B cell (primary cell): Measurements from ENCODE around the gene RHBDL1. TPM values are rescaled to one million over a fixed set of nuclear protein-coding genes. Genes with fewer than 3 reads are reported as not detected.

Experiments used
- ATAC-seq: fragments of 200-7000 bp; cut with Tn5 transposase; one replicate; pipeline ENCODE4 v1.10.0; 2021; ENCODE audit warnings: low read depth, mild to moderate bottlenecking, moderate number of reproducible peaks, moderate library complexity
- CTCF ChIA-PET: fragments of 350-600 bp; sonication (Branson Sonifier 250); formaldehyde crosslinking; loops from one replicate; lab custom pipeline; 2021; ENCODE audit warnings: antibody characterized with exemption, inconsistent platforms; lab: Charles Lee
- POLR2A ChIA-PET: fragments of 350-600 bp; sonication (Branson Sonifier 250); formaldehyde crosslinking; loops from one replicate; lab custom pipeline; 2021; ENCODE audit warnings: antibody characterized with exemption; lab: Charles Lee
- DNase-seq: peaks from one replicate; pipeline ENCODE4 v3.0.0; 2013
- H2AFZ ChIP-seq: 2 replicates; pipeline ENCODE4 v1.6.1; 2012; ENCODE audit warnings: mild to moderate bottlenecking, low read depth, low read length; ENCODE audit not compliant: insufficient read depth, poor library complexity, severe bottlenecking
- H3K27ac ChIP-seq, 2 donors: 1 replicate in 1 of 2; 2 replicates in 1 of 2; pipeline ENCODE4 v1.5.1; 2012 to 2013; ENCODE audit warnings: low read length in 2 of 2, mild to moderate bottlenecking in 2 of 2, moderate library complexity in 1 of 2
- H3K27me3 ChIP-seq, 4 experiments: fragments of 200-600 bp in 1 of 4; sonication (generic) in 1 of 4; replicated peaks in 1 of 4; 1 replicate in 2 of 4; 2 replicates in 2 of 4; pipeline versions ENCODE4 v1.6.1 to v1.7.0; 2013 to 2016; ENCODE audit warnings: low read length in 3 of 4, mild to moderate bottlenecking in 2 of 4, mixed read lengths in 1 of 4, moderate library complexity in 1 of 4; ENCODE audit not compliant: insufficient read depth in 4 of 4, control insufficient read depth in 3 of 4; ENCODE audit errors: control extremely low read depth in 1 of 4
- H3K36me3 ChIP-seq, 2 experiments: replicated peaks in 1 of 2; 1 replicate in 1 of 2; 2 replicates in 1 of 2; pipeline versions ENCODE4 v1.6.1 to v1.7.1; 2013; ENCODE audit warnings: low read length in 1 of 2; ENCODE audit not compliant: insufficient read depth in 2 of 2, control insufficient read depth in 1 of 2; ENCODE audit errors: control extremely low read depth in 1 of 2, extremely low read depth in 1 of 2
- H3K4me1 ChIP-seq, 2 donors: fragments of 200-600 bp in 1 of 2; sonication (generic) in 1 of 2; 1 replicate in 1 of 2; 2 replicates in 1 of 2; pipeline versions ENCODE4 v1.5.1 to v1.6.1; 2013 to 2017; ENCODE audit warnings: low read length in 2 of 2; ENCODE audit not compliant: control insufficient read depth in 2 of 2, insufficient read depth in 2 of 2
- H3K4me2 ChIP-seq: replicated peaks from 2 replicates; pipeline ENCODE3; 2012; ENCODE audit warnings: mild to moderate bottlenecking, low read depth, low read length; ENCODE audit not compliant: poor library complexity, severe bottlenecking
- H3K4me3 ChIP-seq, 5 experiments: fragments of 200-600 bp in 1 of 5; sonication (generic) in 1 of 5; 1 replicate in 3 of 5; 2 replicates in 2 of 5; pipeline versions ENCODE4 v1.5.1 to v1.7.0; 2011 to 2016; ENCODE audit warnings: low read length in 4 of 5, mild to moderate bottlenecking in 4 of 5, low read depth in 2 of 5, control low read depth in 1 of 5, moderate library complexity in 1 of 5; ENCODE audit not compliant: insufficient read depth in 1 of 5; ENCODE audit errors: control extremely low read depth in 1 of 5, extremely low read depth in 1 of 5
- H3K79me2 ChIP-seq: fragments of 200-600 bp; sonication (generic); one replicate; pipeline ENCODE4 v1.6.0; 2016; ENCODE audit warnings: low read length; ENCODE audit not compliant: control insufficient read depth, insufficient read depth
- H3K9ac ChIP-seq: fragments of 200-600 bp; sonication (generic); 2 replicates; pipeline ENCODE4 v1.6.1; 2017; ENCODE audit warnings: mild to moderate bottlenecking, low read length, moderate library complexity
- H3K9me3 ChIP-seq, 3 donors: one replicate each; pipeline versions ENCODE4 v1.6.1 to v1.7.1; 2013; ENCODE audit warnings: low read length in 2 of 3; ENCODE audit not compliant: control insufficient read depth in 2 of 3, insufficient read depth in 1 of 3; ENCODE audit errors: control extremely low read depth in 1 of 3
- H4K20me1 ChIP-seq: 2 replicates; pipeline ENCODE4 v1.6.0; 2012; ENCODE audit warnings: mild to moderate bottlenecking, low read length; ENCODE audit not compliant: insufficient read depth, control insufficient read depth, poor library complexity, severe bottlenecking
- H3K27ac Mint-ChIP-seq: one replicate; pipeline ENCODE4 v1.8.0; 2021; ENCODE audit warnings: mixed read lengths
- H3K27me3 Mint-ChIP-seq: one replicate; pipeline ENCODE4 v1.8.0; 2021; ENCODE audit warnings: mixed read lengths
- H3K4me1 Mint-ChIP-seq: one replicate; pipeline ENCODE4 v1.8.0; 2021; ENCODE audit warnings: mixed read lengths
- H3K4me3 Mint-ChIP-seq: one replicate; pipeline ENCODE4 v1.8.0; 2021; ENCODE audit warnings: mixed read lengths
- H3K9me3 Mint-ChIP-seq: one replicate; pipeline ENCODE4 v1.8.0; 2022; ENCODE audit warnings: mixed read lengths; ENCODE audit not compliant: insufficient read depth
- CTCF ChIP-seq: fragments of 200-600 bp; IDR thresholded peaks from one replicate; pipeline ENCODE4 v1.8.0; 2022; ENCODE audit warnings: antibody characterized with exemption, mild to moderate bottlenecking
- EZH2 ChIP-seq: IDR thresholded peaks from 2 replicates; pipeline ENCODE4 v1.6.1; 2012; ENCODE audit warnings: borderline replicate concordance, low read depth, mild to moderate bottlenecking, moderate library complexity, low read length; ENCODE audit not compliant: insufficient read depth, poor library complexity, severe bottlenecking
- WGBS: methylation state at CpG from one replicate; pipeline ENCODE4 v1.1.5; 2013; ENCODE audit warnings: missing lambda C conversion rate; ENCODE audit not compliant: insufficient coverage; 5-methylcytosine and 5-hydroxymethylcytosine counted together
- intact Hi-C: fragments of 100-400 bp; cut with micrococcal nuclease; formaldehyde crosslinking; loops from one replicate; pipeline ENCODE4 v1.10.0; 2022
- polyA plus RNA-seq: library from polyadenylated mRNA; depleted of rRNA; stranded (reverse); fragments of >200 nt; gene quantifications from 2 replicates; pipeline ENCODE4 v1.2.3, GENCODE V29; 2012
- total RNA-seq, 2 donors: library from RNA; stranded (reverse); fragments of 120-200 nt in 1 of 2; gene quantifications; 1 replicate in 1 of 2; 2 replicates in 1 of 2; pipeline versions ENCODE4 v1.2.3 to v1.2.4, GENCODE V29; 2013 to 2022

The RHBDL1 gene
- total and polyA plus RNA-seq, 2 donors (not counting 1 experiment from before 2014, with no cell fraction given), result 0.76 to 1.6 TPM

GRCh38 chr16:662597-662996 lies 12.9 kb upstream of the RHBDL1 start:
- ChIA-PET POLR2A (no interaction called here), CTCF (interaction anchor here (1.1 to 1.2 kb wide), 3 partner anchors 11 to 72 kb away, joined by 3 to 5 read pairs (median 4); partner anchors contain the start of gene METTL26)
- H3K27me3 Mint-ChIP-seq, result no peaks in the 10 kb centered on the region
- H3K9me3 Mint-ChIP-seq, result no peaks in the 10 kb centered on the region
- Histone ChIP-seq H3K9me3 (no peaks in the 10 kb centered on the region), H3K4me3 (no peak overlapping the region), H4K20me1 (no peaks in the 10 kb centered on the region), H3K27me3 (no peaks in the 10 kb centered on the region), H3K4me2 (no peak overlapping the region), H3K27ac (no peak overlapping the region), H2AFZ (no peak overlapping the region), H3K79me2 (no peaks in the 10 kb centered on the region), H3K9ac (no peak overlapping the region), H3K4me1 (peaks cover 16 to 28% of the 10 kb centered on the region in 2 donors), H3K36me3 (no peaks in the 10 kb centered on the region)
- H3K4me3 Mint-ChIP-seq, result no peak overlapping the region
- peaks cover 13% of the 10 kb centered on the region for H3K4me1 Mint-ChIP-seq
- intact Hi-C loops, result no loop called here
- DNase-seq (no peak), ATAC-seq (no peak)
- no peak for TF ChIP-seq CTCF
- TF ChIP-seq EZH2, result no peak
- H3K27ac Mint-ChIP-seq, result no peak overlapping the region
- 95% methylated on average over 21 of the region's 21 CpGs for WGBS

- H3K4me1 ChIP-seq, result peaks cover 15 to 28% of the 10 kb centered on the region in 2 donors
- H3K4me3 Mint-ChIP-seq, result no peak overlapping the region
- H3K9ac ChIP-seq, result no peak overlapping the region
- H2AFZ ChIP-seq, result no peak overlapping the region
- H3K4me3 ChIP-seq, result no peak overlapping the region
- H3K27ac ChIP-seq, result no peak overlapping the region
- H4K20me1 ChIP-seq, result peaks cover 28% of the 10 kb centered on the region
- 89% methylated on average over 13 of the region's 13 CpGs for WGBS
- no peaks in the 10 kb centered on the region for H3K27me3 Mint-ChIP-seq
- ATAC-seq, result no peak
- H3K4me1 Mint-ChIP-seq, result peaks cover 12% of the 10 kb centered on the region
- intact Hi-C loops, result loop anchor here (2.0 to 5.0 kb wide), 2 partner anchors 18 to 274 kb away; partner anchors contain the start of gene WDR90
- no peaks in the 10 kb centered on the region for H3K9me3 Mint-ChIP-seq
- no peaks in the 10 kb centered on the region for H3K9me3 ChIP-seq
- no peak overlapping the region for H3K27ac Mint-ChIP-seq
- no peak overlapping the region for H3K4me2 ChIP-seq
- peaks cover 0 to 16% of the 10 kb centered on the region in 2 experiments for H3K36me3 ChIP-seq
- peaks cover 5% of the 10 kb centered on the region for H3K79me2 ChIP-seq
- ChIA-PET CTCF (interaction anchor here (0.6 to 2.4 kb wide), 2 partner anchors 15 to 484 kb away, joined by 3 to 7 read pairs; no protein-coding TSS in a partner anchor), POLR2A (interaction anchor here (1.6 kb wide), 1 partner anchor 17 kb away, joined by 4 read pairs; the partner anchor contains the start of gene JMJD8)
- TF ChIP-seq EZH2 (no peak), CTCF (no peak)
- no peaks in the 10 kb centered on the region for H3K27me3 ChIP-seq
- DNase-seq, result no peak
These were observed 8.9 kb upstream of the RHBDL1 start for GRCh38 chr16:666572-666971.
